Cardiac septum (tissue), 1 donor: Measurements from ENCODE around the gene LRSAM1. TPM values are rescaled to one million over a fixed set of nuclear protein-coding genes. Genes with fewer than 3 reads are reported as not detected.

ENCODE experiments used
- DNase-seq: peaks from one replicate; pipeline ENCODE4 v3.0.0-alpha.2; 2020; ENCODE audit warnings: low spot score
- intact Hi-C: fragments of 100-400 bp; cut with DNase I; formaldehyde crosslinking; loops from one replicate; pipeline ENCODE4 v1.14.0; 2022
- total RNA-seq: library from RNA; stranded (reverse); fragmentation: NEBNext Ultra II Directional; extraction: Animal tissue kit (Norgen Biotek cat#: 25700); gene quantifications from one replicate; pipeline ENCODE4 v1.2.1, GENCODE V29; 2021
- donor health status: DM: no; HTN: no; CAD: no.

Gene LRSAM1
- total RNA-seq, 1 donor from 2014 or later, result 24.4 TPM

GRCh38 chr9:127540664-127541041 lies 89.3 kb downstream of the LRSAM1 start:
- DNase-seq, result no peak
- intact Hi-C loops, result no loop called here

- DNase-seq, result no peak
- intact Hi-C loops, result no loop called here
Measured at GRCh38 chr9:127541176-127541575, 89.9 kb downstream of the LRSAM1 start.

GRCh38 chr9:127541865-127542264 lies 90.6 kb downstream of the LRSAM1 start:
- DNase-seq, result no peak
- intact Hi-C loops, result no loop called here

GRCh38 chr9:127543221-127543620 lies 91.9 kb downstream of the LRSAM1 start:
- no peak for DNase-seq
- intact Hi-C loops, result no loop called here

GRCh38 chr9:127543973-127544533 lies 92.7 kb downstream of the LRSAM1 start:
- DNase-seq, result no peak
- intact Hi-C loops, result no loop called here

DNA sequence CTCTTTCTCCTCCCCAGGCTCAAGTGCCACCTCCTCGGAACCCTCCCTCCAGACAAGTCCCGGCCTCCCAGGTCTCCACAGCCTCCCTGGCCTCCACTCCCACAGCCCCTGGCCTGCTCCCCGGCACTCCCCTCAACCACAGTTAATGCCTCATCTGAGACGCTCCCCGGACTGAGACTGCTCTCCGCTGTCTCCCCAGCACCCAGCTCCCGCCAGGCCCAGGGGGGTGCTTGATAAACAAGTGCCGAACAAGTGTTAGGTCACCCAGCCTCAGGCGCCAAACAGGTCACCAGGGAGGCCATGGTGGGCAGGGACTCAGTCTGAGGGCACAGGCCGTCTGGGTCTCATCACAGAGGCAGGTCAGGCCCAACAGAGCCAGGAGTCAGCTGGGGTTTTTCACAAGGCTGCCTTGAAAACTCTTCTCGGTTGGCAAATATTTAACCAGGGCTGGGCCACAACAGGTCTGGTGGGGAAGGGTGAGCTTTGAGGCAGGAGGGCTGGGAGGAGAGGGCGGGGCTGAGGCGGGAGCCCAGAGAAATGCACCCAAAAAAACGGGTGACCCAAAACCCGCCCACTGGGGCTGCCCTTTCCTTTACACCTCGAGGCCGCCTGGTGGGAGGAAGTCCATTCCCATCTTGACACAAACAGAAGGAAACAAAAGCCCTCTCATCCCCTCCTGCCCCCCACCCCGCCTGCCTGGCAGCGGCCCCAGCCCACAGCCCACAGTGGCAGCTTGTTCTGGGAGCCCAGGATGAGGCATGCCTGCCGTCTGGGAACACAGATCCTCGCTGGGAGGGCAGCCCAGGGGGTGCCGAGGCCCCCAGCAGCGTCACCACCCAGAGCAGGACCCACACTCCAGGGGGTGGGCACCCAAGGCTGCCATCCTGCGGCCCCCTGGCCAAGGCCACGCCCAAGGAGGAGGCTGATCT lies 94.2 kb downstream of the LRSAM1 start:
- DNase-seq, result no peak
- intact Hi-C loops, result no loop called here

- intact Hi-C loops, result no loop called here
- no peak for DNase-seq
Measured at GRCh38 chr9:127546125-127546832, 95.0 kb downstream of the LRSAM1 start.

DNA sequence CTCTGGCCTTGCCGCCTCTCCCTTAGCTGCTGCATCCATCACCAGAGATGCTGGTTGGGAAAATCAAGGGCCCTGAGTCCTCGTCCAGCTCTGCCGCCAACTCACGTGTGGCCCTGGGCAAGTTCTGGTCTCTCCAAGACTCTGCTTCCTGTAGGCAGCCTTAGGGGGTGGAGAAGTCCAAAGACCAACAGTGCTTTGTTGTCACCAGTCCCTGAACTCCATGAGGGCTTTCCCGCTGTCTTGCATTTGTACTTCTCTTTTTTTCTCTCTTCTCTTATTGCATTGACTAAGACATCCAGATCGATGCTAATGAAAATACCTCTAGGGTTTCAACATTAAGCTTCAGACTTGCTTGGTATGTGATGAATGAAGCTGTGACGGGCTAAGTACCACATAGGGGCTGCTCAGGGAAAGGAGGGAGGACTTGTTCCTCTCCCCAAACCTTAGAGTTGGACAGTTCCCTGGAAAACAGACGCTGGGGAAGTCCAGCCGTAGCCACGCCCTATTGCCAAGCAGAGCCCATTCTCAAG lies 97.1 kb downstream of the LRSAM1 start:
- DNase-seq, result no peak
- intact Hi-C loops, result no loop called here

- intact Hi-C loops, result no loop called here
- no peak for DNase-seq
Measured at GRCh38 chr9:127549218-127549617, 97.9 kb downstream of the LRSAM1 start.

GRCh38 chr9:127549751-127550150 lies 98.4 kb downstream of the LRSAM1 start:
- intact Hi-C loops, result no loop called here
- DNase-seq, result no peak

DNA sequence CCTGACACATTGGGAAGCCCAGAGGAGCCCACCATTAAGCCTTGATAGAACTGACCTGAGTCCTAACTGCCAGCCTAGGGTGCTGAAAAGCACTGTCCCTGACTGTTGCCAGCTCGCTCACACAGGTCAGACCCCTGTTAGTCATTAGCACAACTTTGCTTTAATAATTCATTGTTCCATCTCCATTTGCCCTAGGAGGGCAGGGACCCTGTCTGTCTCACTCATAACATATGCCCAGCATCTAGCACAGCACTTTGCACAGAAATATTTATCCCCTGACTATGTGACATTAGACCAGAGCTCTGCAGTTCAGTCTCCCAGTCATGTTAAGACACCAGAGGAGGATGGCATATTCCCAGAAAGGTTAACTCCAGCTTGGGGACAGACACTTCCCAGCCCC lies 99.0 kb downstream of the LRSAM1 start:
- intact Hi-C loops, result no loop called here

DNA sequence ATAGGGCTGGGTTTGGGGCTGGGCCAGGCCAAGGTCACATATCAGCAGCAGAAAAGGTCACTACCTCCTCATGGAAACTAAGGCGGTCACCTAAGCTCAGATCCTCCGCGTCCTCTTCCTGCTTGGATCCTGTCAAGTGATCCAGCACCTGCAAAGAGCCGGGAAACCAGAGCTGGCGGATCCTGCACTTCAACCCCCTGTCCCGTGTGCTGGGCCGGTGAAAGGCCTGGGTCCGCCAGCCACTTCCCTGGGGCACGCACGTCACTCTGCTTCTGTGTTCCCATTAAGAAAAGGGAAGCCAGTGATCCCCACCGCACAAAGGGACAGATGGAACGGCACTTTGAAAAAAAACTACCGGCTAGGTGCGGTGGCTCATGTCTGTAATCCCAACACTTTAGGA lies 99.4 kb downstream of the LRSAM1 start:
- no peak for DNase-seq
- intact Hi-C loops, result no loop called here

More for the DNA sequence above, 99.0 kb downstream of the LRSAM1 start:
- no peak for DNase-seq

Other genes with a start within 250 kb of the LRSAM1 start
- 28.7 TPM for gene GARNL3, start 186.7 kb upstream of the LRSAM1 start, total RNA-seq
- gene SLC2A8, start 54.3 kb upstream of the LRSAM1 start, total RNA-seq, result 14.5 TPM
- 5.5 TPM for gene ZNF79, start 27.1 kb upstream of the LRSAM1 start, total RNA-seq
- gene RPL12, start 104 bp upstream of the LRSAM1 start, total RNA-seq, result 407 TPM
- 46.6 TPM for gene STXBP1, start 160.8 kb downstream of the LRSAM1 start, total RNA-seq